Panc1 (cell line): ENCODE data around the gene CSH1. TPM values are rescaled to one million over a fixed set of nuclear protein-coding genes. Genes with fewer than 3 reads are reported as not detected.

Experiments
- ATAC-seq: fragments of 200-7000 bp; cut with Tn5 transposase; 2 replicates; pipeline ENCODE4 v1.9.1; 2020; ENCODE audit warnings: mild to moderate bottlenecking, moderate library complexity
- BruUV-seq: library from RNA; stranded (reverse); fragments of 400-500 nt; replicated peaks from 2 replicates; lab custom pipeline; 2021; lab: Mats Ljungman, UMichigan
- CTCF ChIA-PET: fragments of 300-600 bp; sonication (Branson Sonifier 250); formaldehyde crosslinking; loops from one replicate; lab custom pipeline; 2022; ENCODE audit warnings: antibody characterized with exemption; lab: Charles Lee
- POLR2A ChIA-PET: fragments of 300-600 bp; sonication (Branson Sonifier 250); formaldehyde crosslinking; loops from one replicate; lab custom pipeline; 2022; ENCODE audit warnings: antibody characterized with exemption; lab: Charles Lee
- DNase-seq: peaks from one replicate; pipeline ENCODE4 v3.0.0-alpha.2; 2010; ENCODE audit warnings: low read depth, low spot score
- H3K27ac ChIP-seq: 2 replicates; pipeline ENCODE4 v1.5.1; 2011; ENCODE audit warnings: mild to moderate bottlenecking, low read length, inconsistent platforms
- H3K27me3 ChIP-seq: fragments of 200-500 bp; sonication (Bioruptor generic); 2 replicates; pipeline ENCODE4 v1.6.0; 2014; ENCODE audit warnings: low read length, inconsistent platforms; ENCODE audit not compliant: control insufficient read depth, insufficient read depth
- H3K36me3 ChIP-seq: fragments of 200-500 bp; sonication (Bioruptor generic); 2 replicates; pipeline ENCODE4 v1.5.1; 2014; ENCODE audit warnings: inconsistent platforms, mild to moderate bottlenecking, low read length, moderate library complexity; ENCODE audit not compliant: control insufficient read depth, insufficient read depth
- H3K4me1 ChIP-seq: 2 replicates; pipeline ENCODE4 v1.5.1; 2011; ENCODE audit warnings: inconsistent platforms, mild to moderate bottlenecking, low read length, moderate library complexity; ENCODE audit not compliant: control insufficient read depth, insufficient read depth
- H3K4me3 ChIP-seq, 2 experiments: 2 replicates each; pipeline ENCODE4 v1.5.1; 2011 to 2012; ENCODE audit warnings: low read depth in 2 of 2, low read length in 2 of 2, mild to moderate bottlenecking in 2 of 2, inconsistent platforms in 1 of 2, moderate library complexity in 1 of 2
- H3K9me3 ChIP-seq: fragments of 200-500 bp; sonication (Bioruptor generic); 2 replicates; pipeline ENCODE4 v1.5.1; 2014; ENCODE audit warnings: low read depth, mild to moderate bottlenecking, inconsistent platforms, low read length, moderate library complexity; ENCODE audit not compliant: control insufficient read depth, insufficient read depth
- CTCF ChIP-seq: fragments of 450-650 bp; IDR thresholded peaks from 2 replicates; pipeline ENCODE4 v1.5.1; 2017; ENCODE audit warnings: mild to moderate bottlenecking
- POLR2AphosphoS5 ChIP-seq: IDR thresholded peaks from 2 replicates; pipeline ENCODE4 v1.6.1; 2012; ENCODE audit warnings: mild to moderate bottlenecking, low read depth, low read length, moderate library complexity
- REST ChIP-seq, 2 experiments: IDR thresholded peaks; 2 replicates each; pipeline ENCODE4 v1.6.1; 2011 to 2012; ENCODE audit warnings: low read depth in 2 of 2, control low read depth in 1 of 2, low read length in 1 of 2, mild to moderate bottlenecking in 1 of 2, moderate library complexity in 1 of 2; ENCODE audit not compliant: insufficient read depth in 1 of 2
- SIN3A ChIP-seq: IDR thresholded peaks from 2 replicates; pipeline ENCODE4 v1.6.1; 2012; ENCODE audit warnings: low read depth, mild to moderate bottlenecking, low read length, moderate library complexity, borderline replicate concordance; ENCODE audit not compliant: insufficient read depth
- TCF7L2 ChIP-seq: IDR thresholded peaks from 2 replicates; pipeline ENCODE4 v1.6.1; 2011; ENCODE audit warnings: mild to moderate bottlenecking, low read depth, low read length, inconsistent platforms
- in situ Hi-C: cut with HindIII; loops from 2 replicates; pipeline ENCODE4 v1.10.0; 2016; ENCODE audit warnings: low sequenced_read_pairs, low pct_unique_long_range_greater_than_20kb
- intact Hi-C: fragments of 100-400 bp; cut with micrococcal nuclease; formaldehyde crosslinking; loops from one replicate; pipeline ENCODE4 v1.10.0; 2022; ENCODE audit not compliant: unreplicated experiment
- total RNA-seq: library from RNA; stranded (reverse); gene quantifications from one replicate; pipeline ENCODE4 v1.2.1, GENCODE V29; 2021; ENCODE audit not compliant: unreplicated experiment

Gene CSH1
- total RNA-seq, 1 experiment from 2014 or later = not detected

- POLR2A ChIA-PET = no interaction called here
Measured at GRCh38 chr17:63927464-63928171, 31.2 kb upstream of the CSH1 start.

GRCh38 chr17:63926164-63926563 lies 29.8 kb upstream of the CSH1 start:
- Histone ChIP-seq H3K27me3 (no peaks in the 10 kb centered on the region), H3K4me3 (no peak overlapping the region), H3K9me3 (no peaks in the 10 kb centered on the region), H3K27ac (no peak overlapping the region), H3K4me1 (no peaks in the 10 kb centered on the region), H3K36me3 (no peaks in the 10 kb centered on the region)
- no TSS peak for BruUV-seq
- DNase-seq (no peak), ATAC-seq (no peak)
- in situ Hi-C loops (no loop called here), intact Hi-C loops (no loop called here)
- CTCF ChIA-PET = no interaction called here
- TF ChIP-seq SIN3A (no peak), TCF7L2 (no peak), CTCF (no peak), REST (IDR thresholded peaks at IDR 0.05; ENCODE audit: insufficient read depth in 1 of 2, low read depth in 2 of 2, low read length in 1 of 2) (no peak), POLR2AphosphoS5 (no peak)
- POLR2A ChIA-PET = no interaction called here

More at GRCh38 chr17:63927464-63928171, 31.2 kb upstream of the CSH1 start:
- Histone ChIP-seq H3K27me3 (no peaks in the 10 kb centered on the region), H3K36me3 (no peaks in the 10 kb centered on the region), H3K27ac (no peak overlapping the region), H3K4me1 (no peaks in the 10 kb centered on the region), H3K9me3 (no peaks in the 10 kb centered on the region), H3K4me3 (no peak overlapping the region)
- TF ChIP-seq SIN3A = no peak
- TF ChIP-seq POLR2AphosphoS5 = no peak
- TF ChIP-seq REST (IDR thresholded peaks at IDR 0.05; ENCODE audit: insufficient read depth in 1 of 2, low read depth in 2 of 2, low read length in 1 of 2) = no peak
- TF ChIP-seq CTCF = no peak
- no peak for TF ChIP-seq TCF7L2
- no peak for ATAC-seq
- CTCF ChIA-PET = interaction anchor here (0.6 kb wide), 1 partner anchor 354 kb away, joined by 5 read pairs; no protein-coding TSS in a partner anchor
- intact Hi-C loops (no loop called here), in situ Hi-C loops (no loop called here)
- no TSS peak for BruUV-seq
- DNase-seq = no peak
